A549 (cell line): Measurements from ENCODE around the gene NR3C2. TPM values are rescaled to one million over a fixed set of nuclear protein-coding genes. Genes with fewer than 3 reads are reported as not detected.

ENCODE experiments used
- ATAC-seq, 2 experiments: fragments of 200-7000 bp in 1 of 2; fragments of >200 bp in 1 of 2; cut with Nextera tagmentation in 1 of 2; cut with Tn5 transposase in 1 of 2; 3 replicates each; pipeline versions ENCODE4 v1.8.0 to v1.9.1; 2018 to 2020; ENCODE audit warnings: mild to moderate bottlenecking in 1 of 2, moderate library complexity in 1 of 2
- CTCF ChIA-PET: fragments of 300-600 bp; sonication (Branson Sonifier 250); formaldehyde crosslinking; extraction: SDS; loops from one replicate; lab custom pipeline; 2021; ENCODE audit warnings: antibody characterized with exemption, inconsistent platforms; lab: Yijun Ruan, JAX
- POLR2A ChIA-PET: fragments of 350-600 bp; formaldehyde crosslinking; extraction: SDS; loops from one replicate; lab custom pipeline; 2021; ENCODE audit warnings: antibody characterized with exemption, inconsistent platforms; lab: Yijun Ruan, JAX
- DNase-seq, 2 experiments: peaks; one replicate each; pipeline versions ENCODE4 v3.0.0 to v3.0.0-alpha.2; 2011 to 2016; ENCODE audit warnings: low read depth in 1 of 2, low spot score in 1 of 2
- FAIRE-seq: peaks from 2 replicates; lab custom pipeline; 2011; peaks lifted over from hg19 to GRCh38; lab: Jason Lieb, UNC
- H3K27ac ChIP-seq, 2 experiments: fragments of >200 bp; sonication (Bioruptor Twin); formaldehyde crosslinking; 3 replicates each; pipeline ENCODE4 v1.5.1; 2016 to 2017
- H3K4me1 ChIP-seq: fragments of >200 bp; sonication (Bioruptor Twin); formaldehyde crosslinking; 3 replicates; pipeline ENCODE4 v1.6.1; 2016
- H3K4me2 ChIP-seq: fragments of >200 bp; sonication (Bioruptor Twin); formaldehyde crosslinking; 3 replicates; pipeline ENCODE4 v1.6.1; 2016
- H3K4me3 ChIP-seq: fragments of >200 bp; sonication (Bioruptor Twin); formaldehyde crosslinking; 3 replicates; pipeline ENCODE4 v1.5.1; 2016
- H3K9me3 ChIP-seq: fragments of >200 bp; sonication (Bioruptor Twin); formaldehyde crosslinking; 3 replicates; pipeline ENCODE4 v1.6.1; 2016
- BHLHE40 ChIP-seq: IDR thresholded peaks from 2 replicates; pipeline ENCODE4 v1.6.1; 2012; ENCODE audit warnings: low read depth, low read length, inconsistent platforms
- CBX2 ChIP-seq: fragments of 200-600 bp; sonication (generic); IDR thresholded peaks from 2 replicates; pipeline ENCODE4 v1.6.1; 2016; ENCODE audit warnings: low read depth, mild to moderate bottlenecking, borderline replicate concordance
- CHD4 ChIP-seq: fragments of 200-600 bp; sonication (generic); IDR thresholded peaks from 2 replicates; pipeline ENCODE4 v1.6.1; 2016; ENCODE audit warnings: antibody characterized with exemption, mild to moderate bottlenecking, borderline replicate concordance
- EHMT2 ChIP-seq: fragments of 200-600 bp; sonication (generic); IDR thresholded peaks from 2 replicates; pipeline ENCODE4 v1.6.1; 2016; ENCODE audit warnings: antibody characterized with exemption, low read depth, mild to moderate bottlenecking, moderate library complexity
- GATA3 ChIP-seq: IDR thresholded peaks from 2 replicates; pipeline ENCODE4 v1.6.1; 2012; ENCODE audit warnings: borderline replicate concordance
- HDAC2 ChIP-seq: fragments of 200-600 bp; sonication (generic); IDR thresholded peaks from 2 replicates; pipeline ENCODE4 v1.6.1; 2016
- HOXA7 ChIP-seq: fragments of 250-450 bp; sonication (Bioruptor Pico); IDR thresholded peaks from 2 replicates; pipeline ENCODE4 v1.5.0; 2020; ENCODE audit warnings: mild to moderate bottlenecking, moderate library complexity
- KDM1A ChIP-seq: fragments of 200-600 bp; sonication (generic); IDR thresholded peaks from 2 replicates; pipeline ENCODE4 v1.6.1; 2016; ENCODE audit warnings: low read depth, mild to moderate bottlenecking
- NFE2L2 ChIP-seq: fragments of 150-350 bp; conservative IDR thresholded peaks from 2 replicates; pipeline ENCODE4 v1.6.1; 2014; ENCODE audit warnings: low read length
- NR3C1 ChIP-seq: fragments of >200 bp; sonication (Bioruptor Twin); formaldehyde crosslinking; IDR thresholded peaks from 3 replicates; pipeline ENCODE4 v1.6.1; 2017
- POLR2A ChIP-seq: IDR thresholded peaks from 2 replicates; pipeline ENCODE4 v1.6.1; 2012; ENCODE audit warnings: mild to moderate bottlenecking, low read length
- RCOR1 ChIP-seq: fragments of 150-350 bp; IDR thresholded peaks from 2 replicates; pipeline ENCODE4 v1.6.1; 2014; ENCODE audit warnings: antibody characterized with exemption, low read length, low read depth
- RFX5 ChIP-seq: fragments of 450-650 bp; IDR thresholded peaks from 2 replicates; pipeline ENCODE4 v1.7.1; 2014; ENCODE audit warnings: antibody characterized with exemption, mild to moderate bottlenecking, moderate library complexity
- ZC3H11A ChIP-seq: fragments of 450-650 bp; IDR thresholded peaks from 2 replicates; pipeline ENCODE4 v1.6.1; 2014; ENCODE audit warnings: antibody characterized with exemption, mild to moderate bottlenecking
- ZFP36 ChIP-seq: fragments of 450-650 bp; IDR thresholded peaks from 2 replicates; pipeline ENCODE4 v1.6.1; 2014; ENCODE audit warnings: borderline replicate concordance; ENCODE audit not compliant: partially characterized antibody
- ZNF302 ChIP-seq: fragments of 250-450 bp; sonication (Bioruptor Pico); IDR thresholded peaks from 2 replicates; pipeline ENCODE4 v1.9.0; 2021; ENCODE audit warnings: inconsistent platforms, mild to moderate bottlenecking, moderate library complexity
- ZSCAN20 ChIP-seq: fragments of 250-450 bp; sonication (Bioruptor Pico); IDR thresholded peaks from 2 replicates; pipeline ENCODE4 v1.8.0; 2022; ENCODE audit warnings: mild to moderate bottlenecking, moderate library complexity
- WGBS: methylation state at CpG from one replicate; pipeline ENCODE4 v1.1.6; 2017; ENCODE audit errors: missing lambda C conversion rate; 5-methylcytosine and 5-hydroxymethylcytosine counted together
- polyA plus RNA-seq, 4 experiments: library from polyadenylated mRNA; depleted of rRNA in 3 of 4; stranded (reverse); fragments of >200 nt; fragmentation: RNase III in 1 of 4; extraction: RNeasy Plus Mini Kit Qiagen cat#74134 plus additional on column Dnase treatment in 1 of 4; gene quantifications; 2 replicates in 3 of 4; 3 replicates in 1 of 4; pipeline ENCODE4 v1.2.3, GENCODE V29; 2011 to 2017
- TF ChIP-seq, protein P1 (sequence below): IDR thresholded peaks from 2 replicates; pipeline ENCODE4 v1.6.1; 2012
- TF ChIP-seq, protein P2 (sequence below): fragments of >200 bp; sonication (Bioruptor Twin); formaldehyde crosslinking; IDR thresholded peaks from 3 replicates; pipeline ENCODE4 v1.6.1; 2016
- TF ChIP-seq, protein P3 (sequence below): fragments of 250-450 bp; sonication (Bioruptor Pico); IDR thresholded peaks from 2 replicates; pipeline ENCODE4 v1.5.0; 2021; ENCODE audit warnings: mild to moderate bottlenecking, moderate library complexity, borderline replicate concordance
- TF ChIP-seq, protein P4 (sequence below): fragments of 250-450 bp; sonication (Bioruptor Pico); IDR thresholded peaks from 2 replicates; pipeline ENCODE4 v1.5.0; 2020; ENCODE audit warnings: low read depth, mild to moderate bottlenecking, moderate library complexity
- TF ChIP-seq, protein P5 (sequence below): fragments of 150-350 bp; IDR thresholded peaks from 2 replicates; pipeline ENCODE4 v1.6.1; 2014; ENCODE audit warnings: low read depth, mild to moderate bottlenecking, low read length
- TF ChIP-seq, protein P6 (sequence below): fragments of 200-600 bp; sonication (generic); IDR thresholded peaks from 2 replicates; pipeline ENCODE4 v1.6.1; 2016; ENCODE audit warnings: antibody characterized with exemption, mild to moderate bottlenecking, moderate library complexity

Gene NR3C2
- polyA plus RNA-seq, 2 of the 4 experiments (the other 2 are of a cell fraction) = 0.01 to 0.03 TPM

DNA sequence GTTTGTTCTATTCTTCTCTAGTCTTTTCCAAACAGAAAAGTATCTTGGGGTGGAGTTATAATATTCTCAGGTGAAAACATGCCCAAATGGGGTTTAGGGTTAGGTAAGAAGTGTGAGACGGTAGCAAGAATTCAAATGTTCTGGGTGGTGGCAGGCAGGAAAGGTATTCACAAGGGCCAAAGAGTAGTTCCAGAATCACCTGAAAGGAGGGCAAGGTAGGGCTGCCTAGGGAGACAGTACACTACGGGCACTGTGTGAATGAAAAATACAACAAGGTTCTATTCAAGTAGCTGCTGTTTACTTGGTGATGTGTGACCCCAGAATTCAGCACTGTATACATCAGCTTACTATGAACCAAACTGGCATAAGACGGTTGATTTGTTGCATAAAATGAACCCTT lies 51.9 kb downstream of the NR3C2 start:
- H3K4me3 ChIP-seq = no peak overlapping the region
- whole genome bisulfite sequencing = 61% methylated on average over 3 of the region's 3 CpGs
- no peaks in the 10 kb centered on the region for H3K4me1 ChIP-seq
- DNase-seq (no peak), ATAC-seq (no peak), FAIRE-seq (no peak)
- no peaks in the 10 kb centered on the region for H3K9me3 ChIP-seq
- ChIA-PET POLR2A (no interaction called here), CTCF (no interaction called here)
- no peak overlapping the region for H3K27ac ChIP-seq
- TF ChIP-seq ZFP36 = no peak
- no peak for TF ChIP-seq NR3C1
- no peak for TF ChIP-seq RCOR1
- no peak for TF ChIP-seq ZC3H11A
- TF ChIP-seq, protein P1, sequence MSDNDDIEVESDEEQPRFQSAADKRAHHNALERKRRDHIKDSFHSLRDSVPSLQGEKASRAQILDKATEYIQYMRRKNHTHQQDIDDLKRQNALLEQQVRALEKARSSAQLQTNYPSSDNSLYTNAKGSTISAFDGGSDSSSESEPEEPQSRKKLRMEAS = no peak
- no peak for TF ChIP-seq ZNF302
- TF ChIP-seq HOXA7 (CRISPR knock-in tag) = no peak
- no peak for TF ChIP-seq EHMT2
- no peak for TF ChIP-seq BHLHE40
- no peak overlapping the region for H3K4me2 ChIP-seq

DNA sequence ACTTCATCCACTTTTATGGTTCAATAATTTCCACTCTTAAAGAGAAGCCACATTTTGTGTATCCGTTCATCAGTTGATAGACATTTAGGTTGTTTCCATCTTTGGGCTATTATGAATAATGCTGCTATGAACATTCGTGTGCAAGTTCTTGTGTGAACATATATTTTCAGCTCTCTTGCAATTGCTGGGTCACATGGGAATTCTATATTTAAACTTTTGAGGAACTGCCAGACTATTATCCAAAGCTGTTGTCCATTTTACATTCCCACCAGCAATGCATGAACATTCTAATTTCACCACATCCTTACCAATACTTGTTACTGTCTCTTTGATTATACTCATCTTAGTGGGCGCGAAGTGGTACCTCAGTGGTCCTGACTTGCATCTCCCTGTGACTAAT lies 61.9 kb downstream of the NR3C2 start:
- CTCF ChIA-PET = no interaction called here
- DNase-seq (no peak), ATAC-seq (no peak), FAIRE-seq (no peak)
- Histone ChIP-seq H3K4me1 (no peaks in the 10 kb centered on the region; the same call in 2 of the 3 replicates), H3K9me3 (no peaks in the 10 kb centered on the region), H3K4me2 (no peak overlapping the region), H3K4me3 (no peak overlapping the region)
- TF ChIP-seq POLR2A (no peak), RFX5 (no peak), NFE2L2 (no peak), ZSCAN20 (CRISPR knock-in tag) (no peak), ZFP36 (no peak), CBX2 (no peak), GATA3 (no peak), HOXA7 (CRISPR knock-in tag) (no peak), CHD4 (no peak), KDM1A (no peak), HDAC2 (no peak)
- TF ChIP-seq, protein P2, sequence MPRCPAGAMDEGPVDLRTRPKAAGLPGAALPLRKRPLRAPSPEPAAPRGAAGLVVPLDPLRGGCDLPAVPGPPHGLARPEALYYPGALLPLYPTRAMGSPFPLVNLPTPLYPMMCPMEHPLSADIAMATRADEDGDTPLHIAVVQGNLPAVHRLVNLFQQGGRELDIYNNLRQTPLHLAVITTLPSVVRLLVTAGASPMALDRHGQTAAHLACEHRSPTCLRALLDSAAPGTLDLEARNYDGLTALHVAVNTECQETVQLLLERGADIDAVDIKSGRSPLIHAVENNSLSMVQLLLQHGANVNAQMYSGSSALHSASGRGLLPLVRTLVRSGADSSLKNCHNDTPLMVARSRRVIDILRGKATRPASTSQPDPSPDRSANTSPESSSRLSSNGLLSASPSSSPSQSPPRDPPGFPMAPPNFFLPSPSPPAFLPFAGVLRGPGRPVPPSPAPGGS = no peak
- TF ChIP-seq, protein P1 = no peak
- TF ChIP-seq, protein P3, sequence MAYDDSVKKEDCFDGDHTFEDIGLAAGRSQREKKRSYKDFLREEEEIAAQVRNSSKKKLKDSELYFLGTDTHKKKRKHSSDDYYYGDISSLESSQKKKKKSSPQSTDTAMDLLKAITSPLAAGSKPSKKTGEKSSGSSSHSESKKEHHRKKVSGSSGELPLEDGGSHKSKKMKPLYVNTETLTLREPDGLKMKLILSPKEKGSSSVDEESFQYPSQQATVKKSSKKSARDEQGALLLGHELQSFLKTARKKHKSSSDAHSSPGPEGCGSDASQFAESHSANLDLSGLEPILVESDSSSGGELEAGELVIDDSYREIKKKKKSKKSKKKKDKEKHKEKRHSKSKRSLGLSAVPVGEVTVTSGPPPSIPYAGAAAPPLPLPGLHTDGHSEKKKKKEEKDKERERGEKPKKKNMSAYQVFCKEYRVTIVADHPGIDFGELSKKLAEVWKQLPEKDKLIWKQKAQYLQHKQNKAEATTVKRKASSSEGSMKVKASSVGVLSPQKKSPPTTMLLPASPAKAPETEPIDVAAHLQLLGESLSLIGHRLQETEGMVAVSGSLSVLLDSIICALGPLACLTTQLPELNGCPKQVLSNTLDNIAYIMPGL = no peak
- TF ChIP-seq, protein P4, sequence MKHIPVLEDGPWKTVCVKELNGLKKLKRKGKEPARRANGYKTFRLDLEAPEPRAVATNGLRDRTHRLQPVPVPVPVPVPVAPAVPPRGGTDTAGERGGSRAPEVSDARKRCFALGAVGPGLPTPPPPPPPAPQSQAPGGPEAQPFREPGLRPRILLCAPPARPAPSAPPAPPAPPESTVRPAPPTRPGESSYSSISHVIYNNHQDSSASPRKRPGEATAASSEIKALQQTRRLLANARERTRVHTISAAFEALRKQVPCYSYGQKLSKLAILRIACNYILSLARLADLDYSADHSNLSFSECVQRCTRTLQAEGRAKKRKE (CRISPR knock-in tag) = no peak
- TF ChIP-seq, protein P5, sequence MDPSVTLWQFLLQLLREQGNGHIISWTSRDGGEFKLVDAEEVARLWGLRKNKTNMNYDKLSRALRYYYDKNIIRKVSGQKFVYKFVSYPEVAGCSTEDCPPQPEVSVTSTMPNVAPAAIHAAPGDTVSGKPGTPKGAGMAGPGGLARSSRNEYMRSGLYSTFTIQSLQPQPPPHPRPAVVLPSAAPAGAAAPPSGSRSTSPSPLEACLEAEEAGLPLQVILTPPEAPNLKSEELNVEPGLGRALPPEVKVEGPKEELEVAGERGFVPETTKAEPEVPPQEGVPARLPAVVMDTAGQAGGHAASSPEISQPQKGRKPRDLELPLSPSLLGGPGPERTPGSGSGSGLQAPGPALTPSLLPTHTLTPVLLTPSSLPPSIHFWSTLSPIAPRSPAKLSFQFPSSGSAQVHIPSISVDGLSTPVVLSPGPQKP = no peak
- TF ChIP-seq, protein P6, sequence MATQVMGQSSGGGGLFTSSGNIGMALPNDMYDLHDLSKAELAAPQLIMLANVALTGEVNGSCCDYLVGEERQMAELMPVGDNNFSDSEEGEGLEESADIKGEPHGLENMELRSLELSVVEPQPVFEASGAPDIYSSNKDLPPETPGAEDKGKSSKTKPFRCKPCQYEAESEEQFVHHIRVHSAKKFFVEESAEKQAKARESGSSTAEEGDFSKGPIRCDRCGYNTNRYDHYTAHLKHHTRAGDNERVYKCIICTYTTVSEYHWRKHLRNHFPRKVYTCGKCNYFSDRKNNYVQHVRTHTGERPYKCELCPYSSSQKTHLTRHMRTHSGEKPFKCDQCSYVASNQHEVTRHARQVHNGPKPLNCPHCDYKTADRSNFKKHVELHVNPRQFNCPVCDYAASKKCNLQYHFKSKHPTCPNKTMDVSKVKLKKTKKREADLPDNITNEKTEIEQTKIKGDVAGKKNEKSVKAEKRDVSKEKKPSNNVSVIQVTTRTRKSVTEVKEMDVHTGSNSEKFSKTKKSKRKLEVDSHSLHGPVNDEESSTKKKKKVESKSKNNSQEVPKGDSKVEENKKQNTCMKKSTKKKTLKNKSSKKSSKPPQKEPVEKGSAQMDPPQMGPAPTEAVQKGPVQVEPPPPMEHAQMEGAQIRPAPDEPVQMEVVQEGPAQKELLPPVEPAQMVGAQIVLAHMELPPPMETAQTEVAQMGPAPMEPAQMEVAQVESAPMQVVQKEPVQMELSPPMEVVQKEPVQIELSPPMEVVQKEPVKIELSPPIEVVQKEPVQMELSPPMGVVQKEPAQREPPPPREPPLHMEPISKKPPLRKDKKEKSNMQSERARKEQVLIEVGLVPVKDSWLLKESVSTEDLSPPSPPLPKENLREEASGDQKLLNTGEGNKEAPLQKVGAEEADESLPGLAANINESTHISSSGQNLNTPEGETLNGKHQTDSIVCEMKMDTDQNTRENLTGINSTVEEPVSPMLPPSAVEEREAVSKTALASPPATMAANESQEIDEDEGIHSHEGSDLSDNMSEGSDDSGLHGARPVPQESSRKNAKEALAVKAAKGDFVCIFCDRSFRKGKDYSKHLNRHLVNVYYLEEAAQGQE = no peak
- TF ChIP-seq, all 56 proteins: peak for 0
- WGBS = 55% methylated on average over 4 of the region's 4 CpGs
- no peak overlapping the region for H3K27ac ChIP-seq
- POLR2A ChIA-PET = no interaction called here
